T-helper 2 cell (primary cell): ENCODE data around the gene TGM2.

ENCODE experiments used
- DNase-seq, 5 experiments: peaks; one replicate each; pipeline versions ENCODE4 v3.0.0 to v3.0.0-alpha.2; 2012 to 2022

Gene TGM2

GRCh38 chr20:38159957-38160756 lies 4.9 kb downstream of the TGM2 start:
- DNase-seq, result no peak

GRCh38 chr20:38159566-38159956 lies 5.5 kb downstream of the TGM2 start:
- DNase-seq, result no peak

- no peak for DNase-seq
Measured at GRCh38 chr20:38158701-38159351, 6.2 kb downstream of the TGM2 start.

- no peak for DNase-seq
Measured at GRCh38 chr20:38157635-38158495, 7.2 kb downstream of the TGM2 start.

GRCh38 chr20:38156888-38157634 lies 8.0 kb downstream of the TGM2 start:
- no peak for DNase-seq

GRCh38 chr20:38156280-38156679 lies 8.8 kb downstream of the TGM2 start:
- DNase-seq, result no peak

GRCh38 chr20:38155811-38156210 lies 9.3 kb downstream of the TGM2 start:
- DNase-seq, result no peak

GRCh38 chr20:38153401-38153800 lies 11.7 kb downstream of the TGM2 start:
- no peak for DNase-seq

- peak in 1 of 5 experiments; percentile 19 for DNase-seq
Measured at GRCh38 chr20:38152621-38153221, 12.3 kb downstream of the TGM2 start.

GRCh38 chr20:38152175-38152620 lies 12.9 kb downstream of the TGM2 start:
- peak in 1 of 5 experiments; percentile 32 for DNase-seq

- DNase-seq, result no peak
Measured at GRCh38 chr20:38151455-38151854, 13.6 kb downstream of the TGM2 start.

GRCh38 chr20:38150335-38151170 lies 14.5 kb downstream of the TGM2 start:
- DNase-seq, result no peak

- no peak for DNase-seq
Measured at GRCh38 chr20:38148328-38149102, 16.6 kb downstream of the TGM2 start.

- no peak for DNase-seq
Measured at GRCh38 chr20:38147751-38148150, 17.3 kb downstream of the TGM2 start.

GRCh38 chr20:38147163-38147562 lies 17.9 kb downstream of the TGM2 start:
- no peak for DNase-seq

- no peak for DNase-seq
Measured at GRCh38 chr20:38146628-38147027, 18.4 kb downstream of the TGM2 start.

- no peak for DNase-seq
Measured at GRCh38 chr20:38146156-38146555, 18.9 kb downstream of the TGM2 start.

- no peak for DNase-seq
Measured at GRCh38 chr20:38145729-38146075, 19.4 kb downstream of the TGM2 start.

GRCh38 chr20:38144974-38145728 lies 19.9 kb downstream of the TGM2 start:
- no peak for DNase-seq

GRCh38 chr20:38144598-38144973 lies 20.5 kb downstream of the TGM2 start:
- DNase-seq, result no peak
